ENCODE data around the gene IL34.

IL34 gene

GRCh38 chr16:70678898-70679670, 32.7 kb downstream of the IL34 start:
- DNase-seq: no peak

GRCh38 chr16:70679671-70680494, 33.5 kb downstream of the IL34 start:
- no peak for DNase-seq

- no peak for DNase-seq
Measured at GRCh38 chr16:70680495-70681381, 34.4 kb downstream of the IL34 start.

- no peak for DNase-seq
Measured at GRCh38 chr16:70681382-70682238, 35.3 kb downstream of the IL34 start.

GRCh38 chr16:70682239-70683145, 36.1 kb downstream of the IL34 start:
- DNase-seq: no peak

DNA sequence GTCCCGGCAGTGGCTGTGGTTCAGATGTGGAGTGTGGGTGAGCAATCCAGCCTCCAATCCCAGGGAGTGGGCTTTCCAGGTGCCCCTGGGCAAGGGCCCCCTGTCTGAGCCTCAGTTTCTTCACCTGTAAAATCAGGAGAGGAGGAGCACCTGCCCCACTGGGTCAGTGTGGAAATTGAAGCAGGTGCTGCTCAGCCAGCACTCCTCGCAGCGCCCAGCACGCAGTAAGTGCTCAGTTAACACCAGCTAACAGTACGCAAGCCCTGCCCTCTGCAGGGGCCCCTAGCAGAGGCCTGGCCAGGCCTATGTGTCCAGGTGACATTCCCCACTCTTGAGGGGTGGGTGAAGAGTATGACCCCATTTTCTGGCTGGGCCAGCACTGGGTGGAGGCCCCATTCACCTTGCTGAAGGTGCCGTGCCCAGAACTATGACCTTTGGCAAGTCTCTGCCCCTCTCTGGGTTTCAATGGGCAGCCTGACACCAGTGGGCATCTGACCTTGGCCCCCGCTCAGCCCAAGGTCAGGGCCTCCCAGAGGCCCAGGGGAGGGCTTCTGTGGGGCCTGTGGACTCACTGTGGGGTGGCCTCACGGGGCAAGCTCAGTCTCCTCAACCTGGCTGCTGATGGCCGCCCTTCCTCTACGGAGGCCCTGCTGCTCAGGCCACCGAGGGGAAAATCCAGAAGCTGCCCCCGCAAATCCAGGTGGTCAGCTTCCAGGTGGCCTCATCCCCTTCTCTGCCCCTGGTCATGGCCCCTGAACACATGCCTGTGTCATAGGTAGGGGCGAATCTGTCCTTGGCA, 37.0 kb downstream of the IL34 start:
- no peak for DNase-seq

- no peak for DNase-seq
Measured at GRCh38 chr16:70684146-70685060, 38.0 kb downstream of the IL34 start.

DNA sequence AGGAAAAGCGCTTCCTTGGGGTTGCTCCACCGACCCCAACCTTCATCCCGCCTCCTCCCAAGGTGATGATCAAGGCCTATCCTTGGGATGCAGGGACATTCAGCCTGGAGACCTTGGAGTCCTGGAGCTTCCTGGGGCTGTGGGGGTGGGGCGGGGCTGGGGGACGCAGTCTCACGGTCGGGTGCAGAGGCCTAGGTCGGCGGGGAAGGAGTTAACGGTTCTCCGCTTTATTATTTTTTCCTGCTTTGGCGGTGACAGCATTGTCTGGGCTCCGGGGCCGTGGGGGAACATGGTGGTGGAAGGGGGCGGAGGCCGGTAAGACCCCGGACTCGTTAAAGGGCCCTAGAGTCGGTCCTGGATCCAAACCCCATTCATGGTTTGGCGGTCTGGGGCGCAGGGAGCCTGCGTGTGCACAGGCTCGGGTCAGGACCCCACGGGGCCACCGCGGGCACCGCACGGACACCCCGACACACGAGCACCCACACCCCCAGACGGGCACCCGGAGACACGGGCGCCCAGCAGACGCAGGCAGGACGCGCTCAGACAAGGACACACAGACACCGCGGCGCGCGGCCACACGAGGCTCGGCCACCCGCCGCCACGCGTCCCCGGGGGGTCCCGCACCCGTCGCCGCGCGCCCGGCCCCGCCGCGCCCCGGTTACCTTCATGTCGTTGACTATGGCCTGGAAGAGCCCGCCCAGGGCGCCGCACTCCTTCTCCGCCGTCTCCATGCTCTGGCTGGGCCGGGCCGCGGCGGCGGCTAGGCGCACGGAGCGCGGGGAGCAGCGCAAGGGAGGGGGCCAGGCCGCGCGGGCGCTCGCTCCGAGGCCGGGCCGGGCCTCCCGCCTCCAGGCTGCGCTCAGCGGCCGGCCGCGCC, 38.9 kb downstream of the IL34 start:
- DNase-seq: no peak

- DNase-seq: peak; percentile 20
Measured at GRCh38 chr16:70685938-70686375, 39.6 kb downstream of the IL34 start, which contains the start of gene MTSS2. Gene MTSS2 (minus strand): TSS chr16:70686053. CDS start chr16:70685791, 262 bp downstream.

DNA sequence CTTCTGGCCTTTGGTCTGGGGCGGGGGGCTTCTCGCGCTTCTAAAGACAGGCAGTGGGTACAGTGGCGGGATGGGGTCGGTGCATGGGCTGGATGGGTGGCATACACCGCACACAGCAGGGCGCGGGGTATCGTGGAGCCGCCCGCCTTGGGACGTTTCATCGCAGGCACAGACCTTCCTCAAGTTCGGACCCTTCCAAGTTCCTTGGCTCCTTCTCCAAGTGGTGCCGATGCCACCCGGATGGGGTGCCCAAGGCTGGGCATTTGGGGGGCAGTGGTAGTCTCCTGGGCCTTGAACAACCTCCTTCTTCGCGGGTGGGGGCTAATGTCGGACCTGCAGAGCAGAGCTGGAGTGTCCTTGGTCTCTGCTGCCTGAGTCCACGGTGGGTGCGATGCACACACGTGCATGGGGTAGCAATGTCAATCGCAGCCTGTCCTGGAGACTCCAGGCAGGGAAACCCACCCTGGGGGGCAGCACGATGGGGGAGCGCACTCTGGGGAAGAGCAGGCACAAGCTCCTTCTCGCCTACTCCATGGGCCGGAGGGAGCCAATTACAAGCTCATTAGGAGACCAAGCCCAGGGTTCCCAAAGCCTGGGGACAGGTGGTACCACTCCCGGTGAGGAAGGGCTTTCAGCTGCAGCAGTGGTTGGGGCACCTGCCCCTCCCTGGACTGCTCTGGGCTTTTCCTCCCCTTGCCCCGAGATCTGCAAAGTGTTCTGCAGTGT, 40.2 kb downstream of the IL34 start:
- DNase-seq: no peak

- no peak for DNase-seq
Measured at GRCh38 chr16:70687102-70687511, 40.7 kb downstream of the IL34 start.

DNA sequence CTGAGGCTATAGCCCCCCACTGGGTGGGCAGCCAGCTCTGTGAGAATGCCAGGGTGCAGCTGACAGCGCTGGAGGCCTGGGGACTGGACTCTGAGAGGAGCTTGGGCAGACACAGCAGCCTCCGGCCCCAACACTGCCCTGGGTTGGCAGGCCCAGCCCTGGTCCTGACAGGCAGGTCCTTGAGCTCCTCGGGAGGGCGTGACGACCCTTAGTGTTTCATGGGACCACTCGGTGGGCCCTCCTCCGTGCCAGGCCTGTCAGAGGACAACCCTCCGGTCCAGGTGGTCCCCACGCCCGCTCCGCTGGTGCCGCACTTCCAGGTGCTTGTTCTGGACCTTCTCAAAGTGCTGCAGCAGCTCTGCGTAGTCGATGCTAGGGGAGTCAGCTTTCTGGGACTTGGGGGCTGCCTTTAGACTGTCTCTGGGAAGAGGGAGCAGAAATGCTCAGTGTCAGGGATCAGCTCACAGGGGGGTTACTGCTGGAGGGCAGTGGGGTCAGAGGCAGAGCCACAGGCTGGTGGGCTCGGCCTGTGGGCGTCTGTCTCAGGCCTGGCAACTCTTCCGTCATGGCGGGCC, 41.4 kb downstream of the IL34 start:
- no peak for DNase-seq

DNA sequence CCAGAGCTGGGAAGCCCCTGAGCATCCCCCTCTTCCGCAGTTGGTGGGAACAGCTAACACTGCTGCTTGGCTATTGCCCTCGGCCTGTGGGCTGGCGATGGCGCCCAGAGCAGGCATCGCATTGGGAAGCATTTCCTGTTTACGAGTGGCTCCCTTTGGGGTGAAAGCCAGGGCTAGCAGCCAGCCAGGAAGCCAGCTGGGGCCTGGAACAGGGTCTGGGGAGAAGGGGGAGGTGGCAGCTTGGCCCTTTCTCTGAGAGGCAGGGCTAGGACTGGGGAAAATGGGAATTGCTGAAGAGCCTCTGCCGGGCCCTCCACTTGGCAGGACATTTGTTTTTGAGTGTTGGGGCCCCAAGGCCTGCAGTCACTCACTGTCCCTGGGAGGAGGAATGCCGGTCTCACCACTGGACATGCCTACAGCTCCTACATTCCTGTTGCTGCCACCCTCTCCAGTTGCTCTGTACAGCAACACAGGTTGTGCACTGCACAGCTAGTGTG, 41.9 kb downstream of the IL34 start:
- DNase-seq: no peak

DNA sequence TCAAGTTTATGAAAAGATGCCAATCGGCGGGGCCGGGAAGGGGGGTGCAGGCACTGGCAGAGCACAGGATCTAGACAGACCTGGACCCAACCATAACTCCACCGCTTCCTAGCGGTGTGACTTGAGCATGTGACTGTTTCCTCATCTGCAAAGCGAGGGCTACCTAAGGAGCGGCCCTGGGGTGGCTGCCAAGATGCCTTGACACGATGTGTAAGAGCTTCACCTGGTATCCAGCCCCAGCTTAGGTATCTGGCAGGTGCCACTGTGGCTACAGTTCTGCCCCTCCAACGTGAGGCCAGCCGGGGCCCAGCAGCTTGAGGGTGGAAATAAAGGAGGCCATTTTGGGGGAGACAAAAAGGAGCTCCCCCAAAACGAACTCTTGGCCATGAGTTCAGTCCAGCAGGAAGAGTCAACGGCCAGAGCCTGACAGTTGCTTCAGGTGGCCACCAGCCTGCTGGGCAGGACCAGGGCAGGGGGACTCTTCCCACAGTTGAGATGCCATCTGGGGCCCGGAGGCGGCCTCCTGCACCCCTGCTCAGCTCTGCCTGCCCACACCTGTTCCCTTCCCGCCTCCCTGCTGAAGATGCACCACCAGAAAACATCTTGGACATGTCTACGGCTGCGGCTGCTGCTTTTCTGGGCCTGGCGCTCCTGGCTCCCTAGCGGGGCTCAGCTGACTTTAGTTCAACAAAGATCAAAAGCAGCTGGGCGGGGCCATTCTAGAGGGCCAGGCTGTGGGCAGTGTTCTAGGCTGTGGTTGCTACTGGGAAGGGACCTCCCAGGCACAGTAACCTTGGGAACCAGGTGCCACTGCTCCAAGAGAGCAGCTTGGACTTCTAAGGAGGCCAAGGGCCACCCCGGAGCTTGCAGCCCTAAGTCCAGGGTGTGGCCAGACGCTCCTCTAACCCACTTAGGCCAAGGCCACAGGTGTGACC, 42.9 kb downstream of the IL34 start:
- DNase-seq: no peak
